Forelimb muscle (tissue), 1 donor: ENCODE data around the gene DHRS9. TPM values are rescaled to one million over a fixed set of nuclear protein-coding genes. Genes with fewer than 3 reads are reported as not detected.
"Not testable (repeated sequence)": the region's sequence is repeated elsewhere in the genome, so short reads cannot be mapped to it uniquely, and the experiment has no call there.

Experiments used
- DNase-seq: peaks from one replicate; pipeline ENCODE4 v3.0.0-alpha.2; 2013; ENCODE audit warnings: low read depth
- polyA plus RNA-seq: library from polyadenylated mRNA; unstranded; fragments of 120-200 nt; gene quantifications from one replicate; pipeline ENCODE4 v1.2.1, GENCODE V29; 2013; ENCODE audit not compliant: insufficient read length

DHRS9 gene
- polyA plus RNA-seq, 1 donor: 0.34 TPM

GRCh38 chr2:169136428-169136827 lies 67.1 kb downstream of the DHRS9 start:
- not testable (repeated sequence) for DNase-seq

- DNase-seq: no peak
Measured at GRCh38 chr2:169136885-169137534, 67.6 kb downstream of the DHRS9 start.

DNA sequence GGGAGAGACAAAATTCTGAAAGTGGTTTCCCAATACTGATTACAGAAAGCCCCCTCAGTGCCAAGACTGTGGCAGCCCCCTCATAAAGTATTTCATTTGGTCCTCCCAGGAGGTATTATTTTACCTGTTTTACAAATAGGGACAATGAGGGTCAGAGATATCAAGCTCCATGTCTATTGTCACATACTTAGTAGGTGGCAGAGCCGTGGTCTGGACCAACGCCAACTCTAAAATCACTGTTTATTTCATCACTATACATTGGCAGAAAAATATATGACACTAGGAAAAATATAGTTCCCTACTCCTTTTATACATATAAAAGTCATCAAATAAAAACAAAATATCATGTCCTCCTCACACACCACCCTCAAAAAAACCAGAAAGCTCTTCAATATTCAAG lies 68.6 kb downstream of the DHRS9 start:
- DNase-seq: no peak

DNA sequence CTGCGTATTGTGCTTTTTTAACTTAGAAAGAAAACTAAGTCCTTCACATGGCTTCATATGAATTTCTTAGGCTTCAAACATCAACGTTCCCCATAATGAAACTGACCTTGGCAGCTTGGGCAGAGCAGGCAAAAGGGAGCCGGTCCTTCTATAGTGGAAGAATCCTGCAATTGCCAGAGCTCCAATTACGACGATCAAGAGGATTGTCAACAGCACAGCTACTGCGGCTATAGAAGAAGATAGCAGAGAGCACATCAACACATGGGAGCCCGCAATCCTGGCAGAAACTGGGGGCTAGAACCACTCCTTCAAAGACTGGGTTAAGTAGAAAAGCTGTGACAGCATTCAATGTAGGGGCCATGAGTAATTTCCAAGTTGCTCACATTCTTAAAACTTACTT lies 69.8 kb downstream of the DHRS9 start:
- no peak for DNase-seq

DNA sequence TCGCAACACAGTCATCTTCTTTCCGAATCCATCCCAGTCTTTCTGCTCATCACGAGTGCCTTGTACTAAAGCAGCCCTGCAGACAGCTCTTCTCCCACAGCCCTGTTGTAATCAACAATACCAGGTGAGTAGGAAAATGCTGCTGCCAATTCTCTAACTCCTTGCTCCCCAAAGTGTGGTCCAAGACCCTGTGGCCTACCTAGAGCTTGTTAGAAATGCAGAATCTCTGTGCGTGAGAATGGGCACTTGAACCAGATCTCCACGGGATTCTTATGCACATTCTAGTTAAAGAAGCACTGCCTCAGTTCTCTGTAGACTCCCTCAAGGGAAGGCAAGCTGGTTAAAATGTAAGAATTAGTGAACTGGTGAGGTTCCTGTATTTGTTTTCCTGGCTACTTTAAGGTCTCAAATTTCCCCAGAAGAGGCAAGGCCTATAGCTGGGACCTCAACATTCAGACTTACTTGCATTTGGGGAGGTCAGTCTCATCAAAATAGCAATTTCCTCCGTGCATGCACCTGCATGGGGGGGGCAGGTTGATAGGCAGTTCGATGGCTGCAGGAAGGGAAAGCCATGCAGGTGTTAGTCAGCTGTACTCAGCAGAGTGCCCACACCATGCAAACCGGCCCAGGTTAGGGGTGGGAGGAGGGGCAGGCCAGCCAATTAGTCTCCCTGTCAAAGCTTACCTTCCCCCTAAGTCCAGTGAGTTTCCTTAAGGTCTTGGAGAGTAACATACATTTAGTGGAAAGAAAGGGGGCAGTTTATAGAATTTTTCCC lies 70.8 kb downstream of the DHRS9 start:
- no peak for DNase-seq

GRCh38 chr2:169141713-169142352 lies 72.5 kb downstream of the DHRS9 start:
- no peak for DNase-seq

DNA sequence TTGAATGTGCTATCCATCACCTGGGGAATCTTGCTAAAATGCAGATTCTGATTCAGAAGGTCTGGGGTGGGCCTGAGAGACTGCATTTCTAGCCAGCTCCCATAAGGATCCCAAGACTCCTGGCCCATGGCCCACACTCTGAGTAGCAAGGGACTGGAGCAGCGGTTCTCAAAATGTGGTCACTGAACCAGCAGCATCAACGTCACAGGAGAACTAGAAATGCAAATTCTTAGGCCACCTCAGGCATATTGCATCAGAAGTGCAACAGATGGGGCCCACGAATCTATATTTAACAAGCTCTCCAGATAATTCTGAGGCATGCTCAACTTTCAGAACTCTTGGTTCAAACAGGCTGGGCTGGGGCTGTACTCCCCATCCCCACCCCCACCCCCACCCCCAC lies 74.6 kb downstream of the DHRS9 start:
- DNase-seq: no peak

Other genes with a start within 250 kb of the DHRS9 start
- 7.5 TPM for gene SPC25, start 179.1 kb upstream of the DHRS9 start, polyA plus RNA-seq
- gene G6PC2, start 168.3 kb upstream of the DHRS9 start, polyA plus RNA-seq: not detected
- gene ABCB11, start 38.2 kb upstream of the DHRS9 start, polyA plus RNA-seq: not detected